ENCODE measurements around the gene DAZAP2.
A peak's percentile ranks its signal among the peaks of the same experiment; 100 is the strongest.
"Not testable (repeated sequence)": the region's sequence is repeated elsewhere in the genome, so short reads cannot be mapped to it uniquely, and the experiment has no call there.

DAZAP2 gene

GRCh38 chr12:51217133-51217967 is 21.3 kb upstream of the DAZAP2 start:
- DNase-seq: no peak

GRCh38 chr12:51217968-51218606 is 20.5 kb upstream of the DAZAP2 start, which contains the start of gene POU6F1:
Gene POU6F1, minus strand, starts transcription at chr12:51218062. Its CDS starts 11,226 bp downstream, at chr12:51206836.
- peak; percentile 18 for DNase-seq

- no peak for DNase-seq
Measured at GRCh38 chr12:51218607-51219161, 19.9 kb upstream of the DAZAP2 start.

GRCh38 chr12:51219322-51219721 is 19.3 kb upstream of the DAZAP2 start:
- DNase-seq: no peak

GRCh38 chr12:51219857-51220256 is 18.8 kb upstream of the DAZAP2 start:
- not testable (repeated sequence) for DNase-seq

- DNase-seq: no peak
Measured at GRCh38 chr12:51222461-51222860, 16.2 kb upstream of the DAZAP2 start.

- DNase-seq: no peak
Measured at GRCh38 chr12:51224625-51225024, 14.0 kb upstream of the DAZAP2 start.

GRCh38 chr12:51225234-51225633 is 13.4 kb upstream of the DAZAP2 start:
- DNase-seq: no peak

- DNase-seq: no peak
Measured at GRCh38 chr12:51225771-51226170, 12.9 kb upstream of the DAZAP2 start.

- DNase-seq: not testable (repeated sequence)
Measured at GRCh38 chr12:51227112-51227511, 11.5 kb upstream of the DAZAP2 start.

GRCh38 chr12:51227962-51228361 is 10.7 kb upstream of the DAZAP2 start:
- DNase-seq: no peak

- DNase-seq: no peak
Measured at GRCh38 chr12:51229116-51229809, 9.4 kb upstream of the DAZAP2 start.

- no peak for DNase-seq
Measured at GRCh38 chr12:51232642-51233041, 6.0 kb upstream of the DAZAP2 start.

GRCh38 chr12:51234530-51234929 is 4.1 kb upstream of the DAZAP2 start:
- no peak for DNase-seq

- DNase-seq: no peak
Measured at GRCh38 chr12:51238037-51238509, 553 bp upstream of the DAZAP2 start.

GRCh38 chr12:51240971-51241370 is 2.3 kb downstream of the DAZAP2 start:
- no peak for DNase-seq

- no peak for DNase-seq
Measured at GRCh38 chr12:51242120-51242519, 3.5 kb downstream of the DAZAP2 start.

- DNase-seq: no peak
Measured at GRCh38 chr12:51242876-51243275, 4.2 kb downstream of the DAZAP2 start.

- no peak for DNase-seq
Measured at GRCh38 chr12:51244269-51244668, 5.6 kb downstream of the DAZAP2 start.

GRCh38 chr12:51245476-51246253 is 7.0 kb downstream of the DAZAP2 start:
- no peak for DNase-seq

GRCh38 chr12:51246254-51246853 is 7.7 kb downstream of the DAZAP2 start:
- no peak for DNase-seq
